22Rv1 (cell line): ENCODE results near the gene LRRC8A.

Experiments
- CTCF ChIP-seq: fragments of 450-650 bp; IDR thresholded peaks from 2 replicates; pipeline ENCODE4 v1.5.1; 2017; ENCODE audit warnings: mild to moderate bottlenecking
- ZFX ChIP-seq: fragments of 450-650 bp; IDR thresholded peaks from 2 replicates; pipeline ENCODE4 v1.6.1; 2017; ENCODE audit warnings: antibody characterized with exemption, borderline replicate concordance

DNA sequence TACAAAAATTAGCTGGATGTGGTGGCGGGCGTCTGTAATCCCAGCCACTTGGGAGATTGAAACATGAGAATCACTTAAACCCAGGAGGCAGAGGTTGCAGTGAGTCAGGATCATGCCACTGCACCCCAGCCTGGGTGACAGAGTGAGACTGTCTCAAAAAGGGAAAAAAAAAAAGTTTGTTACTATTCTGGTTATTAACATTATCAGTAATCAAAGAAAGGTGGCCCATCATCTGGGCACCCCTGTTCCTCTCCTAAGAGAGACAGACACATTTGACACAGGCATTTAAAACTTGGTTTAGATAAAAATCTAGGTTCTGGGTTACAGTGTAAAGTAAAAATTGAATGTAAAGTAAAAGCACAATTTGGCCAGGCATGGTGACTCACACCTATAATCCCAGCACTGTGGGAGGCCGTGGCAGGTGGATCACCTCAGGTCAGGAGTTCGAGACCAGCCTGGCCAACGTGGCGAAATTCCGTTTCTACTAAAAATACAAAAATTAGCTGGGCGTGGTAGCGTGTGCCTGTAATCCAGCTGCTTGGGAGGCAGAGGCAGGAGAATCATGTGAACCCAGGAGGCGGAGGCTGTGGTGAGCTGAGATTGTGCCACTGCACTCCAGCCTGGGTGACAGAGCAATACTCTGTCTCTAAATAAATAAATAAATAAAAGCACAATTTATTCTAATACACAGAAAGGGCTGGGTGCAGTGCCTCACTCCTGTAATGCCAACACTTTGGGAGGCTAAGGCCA, 22.1 kb downstream of the LRRC8A start:
- TF ChIP-seq CTCF (no peak), ZFX (no peak)
